ENCODE data around the gene PER1.

The PER1 gene

GRCh38 chr17:8151120-8151640 lies 1.0 kb downstream of the PER1 start:
- DNase-seq, result peak; percentile 88

- DNase-seq, result no peak
These were observed 1.7 kb downstream of the PER1 start for GRCh38 chr17:8150194-8151119.

GRCh38 chr17:8149419-8150193 lies 2.6 kb downstream of the PER1 start:
- no peak for DNase-seq

- DNase-seq, result no peak
These were observed 3.6 kb downstream of the PER1 start for GRCh38 chr17:8148560-8148959.

GRCh38 chr17:8147805-8148404 lies 4.3 kb downstream of the PER1 start:
- no peak for DNase-seq

- DNase-seq, result no peak
These were observed 4.9 kb downstream of the PER1 start for GRCh38 chr17:8147141-8147804.

- no peak for DNase-seq
These were observed 5.6 kb downstream of the PER1 start for GRCh38 chr17:8146381-8147140.

GRCh38 chr17:8145811-8146210 lies 6.4 kb downstream of the PER1 start:
- DNase-seq, result no peak

- DNase-seq, result no peak
These were observed 7.6 kb downstream of the PER1 start for GRCh38 chr17:8144401-8145231.

- DNase-seq, result no peak
These were observed 8.4 kb downstream of the PER1 start for GRCh38 chr17:8143581-8144400.

GRCh38 chr17:8142887-8143580 lies 9.2 kb downstream of the PER1 start:
- no peak for DNase-seq

GRCh38 chr17:8142158-8142886 lies 9.9 kb downstream of the PER1 start:
- no peak for DNase-seq

- no peak for DNase-seq
These were observed 10.5 kb downstream of the PER1 start for GRCh38 chr17:8141741-8142140.

GRCh38 chr17:8141045-8141444 lies 11.2 kb downstream of the PER1 start:
- no peak for DNase-seq

- no peak for DNase-seq
These were observed 11.9 kb downstream of the PER1 start for GRCh38 chr17:8140065-8141029.

- DNase-seq, result peak; percentile 91
These were observed 13.4 kb downstream of the PER1 start for GRCh38 chr17:8138672-8139371.

- no peak for DNase-seq
These were observed 13.9 kb downstream of the PER1 start for GRCh38 chr17:8138374-8138671.
